ENCODE data around the gene DUSP1.

Gene DUSP1

DNA sequence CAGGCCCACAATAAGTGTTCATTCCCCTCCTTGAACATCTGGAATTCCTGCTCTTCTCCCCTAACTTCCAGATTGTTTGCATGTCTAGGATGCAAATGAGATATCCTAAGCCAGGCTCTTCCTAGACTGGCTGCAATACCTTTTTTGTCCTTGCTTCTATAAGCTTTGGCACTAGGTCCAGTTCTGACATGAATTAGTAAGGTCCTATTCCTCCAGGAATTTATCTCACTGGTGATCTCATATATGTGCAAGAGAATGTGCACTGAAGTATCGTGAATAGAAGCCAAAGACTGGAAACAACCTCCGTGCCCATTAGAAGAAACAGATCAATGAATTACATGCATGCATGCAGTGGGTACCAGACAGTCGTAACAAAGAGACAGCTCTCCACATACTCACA lies 25.2 kb downstream of the DUSP1 start:
- TF ChIP-seq RAD21 (IDR thresholded peaks at IDR 0.05; ENCODE audit: low read depth) (no peak), TAF1 (IDR thresholded peaks at IDR 0.05; ENCODE audit: low read depth) (no peak), FOXM1 (IDR thresholded peaks at IDR 0.05; ENCODE audit: borderline replicate concordance, low read depth) (no peak)

DNA sequence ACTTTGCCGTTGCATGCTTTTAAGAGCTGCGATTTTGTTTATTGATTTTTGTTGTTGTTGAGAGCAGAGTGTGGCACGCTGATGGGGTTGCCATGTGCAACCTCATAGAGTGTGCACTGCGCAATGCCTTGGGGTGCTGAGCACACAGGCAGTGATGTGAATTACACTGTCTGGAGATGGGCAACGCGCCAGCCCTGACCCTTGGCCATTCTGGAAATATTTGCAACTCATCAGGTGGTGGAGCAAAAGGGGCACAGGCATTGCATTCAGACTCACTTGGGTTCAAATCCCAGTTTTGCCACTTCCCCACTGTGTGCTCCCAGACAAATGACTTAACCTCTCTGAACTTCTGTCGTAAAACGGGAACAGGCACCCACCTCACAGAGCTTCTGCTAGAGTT lies 25.6 kb downstream of the DUSP1 start:
- TF ChIP-seq ZBTB7A (IDR thresholded peaks at IDR 0.05; ENCODE audit: low read depth) = no peak
- no peak for TF ChIP-seq FOXM1 (IDR thresholded peaks at IDR 0.05; ENCODE audit: borderline replicate concordance, low read depth)
- no peak for TF ChIP-seq TAF1 (IDR thresholded peaks at IDR 0.05; ENCODE audit: low read depth)
- TF ChIP-seq, protein P1, sequence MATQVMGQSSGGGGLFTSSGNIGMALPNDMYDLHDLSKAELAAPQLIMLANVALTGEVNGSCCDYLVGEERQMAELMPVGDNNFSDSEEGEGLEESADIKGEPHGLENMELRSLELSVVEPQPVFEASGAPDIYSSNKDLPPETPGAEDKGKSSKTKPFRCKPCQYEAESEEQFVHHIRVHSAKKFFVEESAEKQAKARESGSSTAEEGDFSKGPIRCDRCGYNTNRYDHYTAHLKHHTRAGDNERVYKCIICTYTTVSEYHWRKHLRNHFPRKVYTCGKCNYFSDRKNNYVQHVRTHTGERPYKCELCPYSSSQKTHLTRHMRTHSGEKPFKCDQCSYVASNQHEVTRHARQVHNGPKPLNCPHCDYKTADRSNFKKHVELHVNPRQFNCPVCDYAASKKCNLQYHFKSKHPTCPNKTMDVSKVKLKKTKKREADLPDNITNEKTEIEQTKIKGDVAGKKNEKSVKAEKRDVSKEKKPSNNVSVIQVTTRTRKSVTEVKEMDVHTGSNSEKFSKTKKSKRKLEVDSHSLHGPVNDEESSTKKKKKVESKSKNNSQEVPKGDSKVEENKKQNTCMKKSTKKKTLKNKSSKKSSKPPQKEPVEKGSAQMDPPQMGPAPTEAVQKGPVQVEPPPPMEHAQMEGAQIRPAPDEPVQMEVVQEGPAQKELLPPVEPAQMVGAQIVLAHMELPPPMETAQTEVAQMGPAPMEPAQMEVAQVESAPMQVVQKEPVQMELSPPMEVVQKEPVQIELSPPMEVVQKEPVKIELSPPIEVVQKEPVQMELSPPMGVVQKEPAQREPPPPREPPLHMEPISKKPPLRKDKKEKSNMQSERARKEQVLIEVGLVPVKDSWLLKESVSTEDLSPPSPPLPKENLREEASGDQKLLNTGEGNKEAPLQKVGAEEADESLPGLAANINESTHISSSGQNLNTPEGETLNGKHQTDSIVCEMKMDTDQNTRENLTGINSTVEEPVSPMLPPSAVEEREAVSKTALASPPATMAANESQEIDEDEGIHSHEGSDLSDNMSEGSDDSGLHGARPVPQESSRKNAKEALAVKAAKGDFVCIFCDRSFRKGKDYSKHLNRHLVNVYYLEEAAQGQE (IDR thresholded peaks at IDR 0.05; ENCODE audit: low read depth) = no peak
- TF ChIP-seq YY1 (IDR thresholded peaks at IDR 0.05; ENCODE audit: low read depth) = no peak

DNA sequence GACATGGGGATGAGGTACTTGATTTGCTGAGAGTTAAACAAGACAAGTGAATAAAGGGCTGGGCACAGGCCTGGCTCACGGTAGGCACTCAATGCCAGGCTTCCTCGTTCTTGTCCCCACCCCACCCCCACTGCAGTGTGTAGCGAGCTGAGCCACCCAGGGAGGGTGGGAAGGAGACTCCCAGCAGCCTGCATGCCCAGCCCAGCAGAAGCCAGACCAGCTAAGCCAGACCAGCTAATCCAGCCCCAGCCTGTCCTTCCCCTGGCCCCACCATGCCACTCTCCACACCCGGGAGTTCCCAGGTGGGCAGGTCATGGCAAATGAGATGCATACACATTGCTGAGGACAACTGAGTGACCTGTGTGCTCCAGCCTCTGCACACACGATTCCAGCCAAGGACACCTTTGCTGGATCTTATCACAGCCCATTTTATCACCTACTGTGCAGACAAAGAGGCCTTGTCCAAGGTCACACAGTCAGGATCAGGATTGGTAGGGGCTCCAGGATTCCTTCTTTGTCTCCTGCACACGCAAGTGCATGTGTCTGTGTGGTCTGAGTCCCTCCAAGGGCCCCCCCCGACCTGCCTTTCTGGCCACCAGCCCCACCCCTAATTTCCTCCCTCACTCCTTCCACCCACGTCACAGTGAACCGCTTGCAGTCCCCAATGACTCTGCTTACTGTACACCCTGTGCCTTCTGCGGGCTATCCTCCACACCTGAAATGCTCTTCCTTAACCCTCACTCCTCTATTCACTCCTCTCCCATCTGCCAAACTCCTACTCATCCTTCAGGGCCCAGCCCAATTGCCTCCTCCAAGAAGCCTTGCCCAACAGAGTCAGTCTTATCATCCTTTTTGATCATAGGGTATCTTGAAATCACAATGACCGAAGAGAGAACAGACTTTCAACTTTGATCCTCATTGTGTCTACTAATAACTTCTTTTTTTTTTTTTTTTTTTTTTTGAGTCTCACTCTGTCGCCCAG lies 26.6 kb downstream of the DUSP1 start:
- TF ChIP-seq CREB1 (IDR thresholded peaks at IDR 0.05; ENCODE audit: low read depth) = no peak
- no peak for TF ChIP-seq ZBTB7A (IDR thresholded peaks at IDR 0.05; ENCODE audit: low read depth)
- no peak for TF ChIP-seq EP300 (IDR thresholded peaks at IDR 0.05; ENCODE audit: borderline replicate concordance)
- no peak for TF ChIP-seq FOXM1 (IDR thresholded peaks at IDR 0.05; ENCODE audit: borderline replicate concordance, low read depth)
- TF ChIP-seq RAD21 (IDR thresholded peaks at IDR 0.05; ENCODE audit: low read depth) = no peak
- TF ChIP-seq TAF1 (IDR thresholded peaks at IDR 0.05; ENCODE audit: low read depth) = no peak
- TF ChIP-seq, protein P2, sequence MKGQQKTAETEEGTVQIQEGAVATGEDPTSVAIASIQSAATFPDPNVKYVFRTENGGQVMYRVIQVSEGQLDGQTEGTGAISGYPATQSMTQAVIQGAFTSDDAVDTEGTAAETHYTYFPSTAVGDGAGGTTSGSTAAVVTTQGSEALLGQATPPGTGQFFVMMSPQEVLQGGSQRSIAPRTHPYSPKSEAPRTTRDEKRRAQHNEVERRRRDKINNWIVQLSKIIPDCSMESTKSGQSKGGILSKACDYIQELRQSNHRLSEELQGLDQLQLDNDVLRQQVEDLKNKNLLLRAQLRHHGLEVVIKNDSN (IDR thresholded peaks at IDR 0.05) = no peak
- no peak for TF ChIP-seq TCF12 (IDR thresholded peaks at IDR 0.05; ENCODE audit: low read depth)
- no peak for TF ChIP-seq YY1 (IDR thresholded peaks at IDR 0.05; ENCODE audit: low read depth)
- TF ChIP-seq, protein P3, sequence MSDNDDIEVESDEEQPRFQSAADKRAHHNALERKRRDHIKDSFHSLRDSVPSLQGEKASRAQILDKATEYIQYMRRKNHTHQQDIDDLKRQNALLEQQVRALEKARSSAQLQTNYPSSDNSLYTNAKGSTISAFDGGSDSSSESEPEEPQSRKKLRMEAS (IDR thresholded peaks at IDR 0.05) = no peak
- no peak for TF ChIP-seq CEBPB (IDR thresholded peaks at IDR 0.05)
- no peak for TF ChIP-seq NFIC (IDR thresholded peaks at IDR 0.05)
- TF ChIP-seq, protein P1 (IDR thresholded peaks at IDR 0.05; ENCODE audit: low read depth) = no peak

DNA sequence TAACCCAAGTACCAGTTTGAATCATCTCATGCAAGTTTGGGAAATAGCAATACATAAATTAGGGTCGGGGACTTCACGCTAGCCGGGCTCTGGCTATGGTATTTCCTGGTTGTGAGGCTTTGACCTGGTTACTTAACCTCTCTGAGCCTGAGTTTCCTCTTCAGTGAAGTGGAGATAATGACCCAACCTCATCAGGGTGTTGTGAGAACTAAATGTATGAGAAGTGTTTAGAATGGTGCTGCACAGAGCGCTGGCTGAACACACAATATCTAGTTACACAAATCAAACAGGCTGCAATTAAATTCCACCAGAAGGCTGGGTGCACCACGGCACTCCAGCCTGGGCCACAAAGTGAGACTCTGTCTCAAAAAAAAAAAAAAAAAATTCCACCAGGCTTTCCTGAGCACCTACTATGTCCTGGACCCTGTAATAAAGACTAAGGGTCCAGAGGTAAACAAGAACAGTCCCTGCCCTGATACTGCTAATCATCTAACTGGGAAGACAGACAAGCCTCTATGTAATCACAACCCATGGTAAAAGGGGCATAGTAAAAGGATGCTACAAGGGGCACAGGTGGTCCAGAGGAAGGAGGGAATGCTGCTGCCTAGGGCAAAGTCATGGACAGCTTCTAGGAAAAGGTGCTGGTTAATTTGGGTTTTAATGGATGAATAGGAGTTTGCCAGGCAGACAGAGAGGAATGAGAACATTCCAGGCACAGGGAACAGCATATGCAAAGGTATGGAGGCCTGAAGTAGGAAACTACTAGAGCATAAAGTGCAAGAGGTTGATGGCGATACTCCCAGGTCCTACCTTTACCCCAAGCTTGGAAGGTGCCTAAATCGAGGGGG lies 27.7 kb downstream of the DUSP1 start:
- TF ChIP-seq, protein P3 (IDR thresholded peaks at IDR 0.05) = no peak
- no peak for TF ChIP-seq EGR1 (IDR thresholded peaks at IDR 0.05)
- TF ChIP-seq CEBPB (IDR thresholded peaks at IDR 0.05) = no peak
- TF ChIP-seq TAF1 (IDR thresholded peaks at IDR 0.05; ENCODE audit: low read depth) = no peak
- no peak for TF ChIP-seq TCF12 (IDR thresholded peaks at IDR 0.05; ENCODE audit: low read depth)
- no peak for TF ChIP-seq YY1 (IDR thresholded peaks at IDR 0.05; ENCODE audit: low read depth)

DNA sequence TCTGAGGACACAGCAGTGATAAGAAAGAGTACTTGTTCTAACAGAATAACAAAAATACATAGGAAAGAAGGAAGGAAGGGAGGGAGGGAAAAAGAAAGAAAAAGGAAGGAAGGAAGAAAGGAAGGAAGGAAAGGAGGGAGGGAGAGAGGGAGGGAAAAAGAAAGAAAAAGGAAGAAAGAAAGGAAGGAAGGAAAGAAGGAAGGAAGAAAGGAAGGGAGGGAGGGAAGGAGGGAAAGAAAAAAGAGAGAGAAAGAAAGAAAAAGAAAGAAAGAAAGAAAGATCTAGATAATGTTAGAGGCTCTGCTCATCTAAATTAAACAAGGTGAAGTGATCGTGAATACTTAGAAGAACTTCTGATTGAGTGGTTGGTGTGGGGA lies 29.8 kb downstream of the DUSP1 start:
- TF ChIP-seq EGR1 (IDR thresholded peaks at IDR 0.05) = no peak
- TF ChIP-seq ZBTB7A (IDR thresholded peaks at IDR 0.05; ENCODE audit: low read depth) = no peak
- TF ChIP-seq NFIC (IDR thresholded peaks at IDR 0.05) = no peak
- no peak for TF ChIP-seq TCF12 (IDR thresholded peaks at IDR 0.05; ENCODE audit: low read depth)
- TF ChIP-seq TAF1 (IDR thresholded peaks at IDR 0.05; ENCODE audit: low read depth) = no peak
- no peak for TF ChIP-seq TEAD4 (IDR thresholded peaks at IDR 0.05)
- TF ChIP-seq, protein P3 (IDR thresholded peaks at IDR 0.05) = no peak
- TF ChIP-seq CREB1 (IDR thresholded peaks at IDR 0.05; ENCODE audit: low read depth) = no peak
- TF ChIP-seq FOXM1 (IDR thresholded peaks at IDR 0.05; ENCODE audit: borderline replicate concordance, low read depth) = no peak
- no peak for TF ChIP-seq EP300 (IDR thresholded peaks at IDR 0.05; ENCODE audit: borderline replicate concordance)

Measured in Ishikawa (cell line).